HG02970 (cell line): Measurements from ENCODE around the gene PPARA.
"Not testable (repeated sequence)": the region's sequence is repeated elsewhere in the genome, so short reads cannot be mapped to it uniquely, and the experiment has no call there.

Experiments used
- ATAC-seq: cut with Tn5 transposase; IDR thresholded peaks from one replicate; pipeline ENCODE4 v1.9.1; 2021; ENCODE audit warnings: mild to moderate bottlenecking, moderate library complexity, moderate number of reproducible peaks; ENCODE audit not compliant: unreplicated experiment, low FRiP score

PPARA gene

GRCh38 chr22:46125816-46126765 is 24.2 kb upstream of the PPARA start:
- ATAC-seq, result no peak

GRCh38 chr22:46126853-46127385 is 23.4 kb upstream of the PPARA start:
- no peak for ATAC-seq

DNA sequence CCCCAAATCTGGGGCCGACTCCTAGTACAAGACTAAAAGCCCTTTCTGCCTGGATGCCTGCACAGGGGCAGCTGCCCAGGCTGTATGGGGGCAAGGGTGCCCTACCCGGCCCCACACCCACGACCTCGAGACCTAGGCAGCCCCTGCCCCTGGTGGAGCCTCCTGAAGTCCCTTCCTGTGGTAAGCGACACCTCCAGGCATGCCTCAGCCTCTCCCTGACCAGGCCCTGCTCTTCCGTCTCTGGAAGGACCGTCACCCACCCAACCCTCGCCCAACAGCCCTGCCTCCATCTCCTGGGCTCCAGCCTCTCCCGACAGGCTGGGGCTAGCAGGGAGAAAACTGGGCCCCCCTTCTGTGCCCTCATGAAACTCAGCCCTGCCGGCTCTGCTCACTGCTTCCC is 22.8 kb upstream of the PPARA start:
- no peak for ATAC-seq

GRCh38 chr22:46128606-46129005 is 21.7 kb upstream of the PPARA start:
- no peak for ATAC-seq

DNA sequence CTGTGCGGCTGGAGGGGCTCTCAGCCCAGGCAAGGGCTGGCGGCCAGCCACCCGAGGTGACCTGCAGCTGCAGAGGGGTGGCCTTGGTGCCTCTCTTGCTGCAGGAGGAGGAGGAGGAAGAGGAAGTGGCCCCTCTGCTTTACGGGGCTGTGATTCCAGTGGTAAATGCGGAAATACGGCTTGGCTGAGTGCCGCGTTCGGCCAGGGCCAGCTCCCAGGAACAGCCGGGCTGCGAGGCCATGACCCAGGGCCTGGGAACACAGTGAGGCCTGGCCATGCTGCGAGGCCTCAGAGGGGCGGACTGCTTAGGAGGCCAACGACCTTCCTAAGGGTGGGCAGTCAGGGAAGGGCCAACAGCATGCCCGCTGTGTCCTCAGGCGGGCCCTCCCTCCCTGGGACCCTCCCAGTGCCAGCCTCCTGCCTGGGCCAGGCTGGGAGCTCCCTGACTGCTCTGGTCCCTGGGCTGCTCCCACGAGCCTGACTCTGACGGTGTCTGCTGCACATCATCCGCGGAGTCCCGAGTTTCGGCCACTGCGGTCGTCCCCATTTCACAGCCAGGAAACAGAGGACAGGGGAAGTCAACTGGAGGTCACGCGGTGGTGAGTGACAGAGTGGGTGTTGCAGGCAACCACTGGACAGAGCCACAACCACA is 20.8 kb upstream of the PPARA start:
- no peak for ATAC-seq

- ATAC-seq, result no peak
Measured at GRCh38 chr22:46131151-46131587, 19.2 kb upstream of the PPARA start.

GRCh38 chr22:46132193-46132829 is 18.0 kb upstream of the PPARA start:
- not testable (repeated sequence) for ATAC-seq

DNA sequence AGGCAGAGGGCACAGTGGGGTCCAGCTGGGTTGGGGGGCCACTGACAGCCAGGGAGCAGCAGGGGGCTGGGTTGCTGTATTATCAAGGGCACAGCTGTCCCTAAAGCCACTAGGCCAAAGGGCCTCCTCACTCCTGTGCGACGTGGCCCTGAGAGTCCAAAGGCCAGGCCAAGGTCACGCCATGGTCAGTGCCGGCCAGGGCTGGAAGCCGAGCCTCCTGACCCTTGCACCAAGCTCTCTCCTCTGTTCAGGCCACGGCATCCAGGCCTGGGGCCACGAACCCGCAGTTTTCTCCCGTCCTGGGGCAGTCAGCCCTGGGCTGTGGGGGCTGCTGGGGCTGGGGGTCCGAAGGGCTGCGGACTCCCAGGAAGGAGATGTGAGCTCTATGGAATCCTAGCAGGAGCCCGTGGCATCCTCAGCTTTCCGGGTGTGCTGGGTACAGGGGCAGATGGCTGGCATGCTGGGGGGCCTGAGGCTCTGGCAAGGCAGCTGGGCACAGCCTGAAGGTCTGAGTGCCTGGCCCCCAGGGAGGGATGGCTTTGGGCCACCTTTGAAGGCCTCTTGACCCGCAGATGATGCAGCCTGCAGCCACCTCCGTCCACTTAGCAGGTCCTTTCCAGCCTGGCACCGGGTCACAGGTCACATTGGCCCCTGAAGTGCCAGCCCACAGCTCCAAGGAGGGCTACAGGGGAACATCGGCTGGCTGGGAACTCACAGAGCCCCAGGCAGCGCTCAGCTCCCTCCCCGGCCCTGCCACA is 17.3 kb upstream of the PPARA start:
- no peak for ATAC-seq

DNA sequence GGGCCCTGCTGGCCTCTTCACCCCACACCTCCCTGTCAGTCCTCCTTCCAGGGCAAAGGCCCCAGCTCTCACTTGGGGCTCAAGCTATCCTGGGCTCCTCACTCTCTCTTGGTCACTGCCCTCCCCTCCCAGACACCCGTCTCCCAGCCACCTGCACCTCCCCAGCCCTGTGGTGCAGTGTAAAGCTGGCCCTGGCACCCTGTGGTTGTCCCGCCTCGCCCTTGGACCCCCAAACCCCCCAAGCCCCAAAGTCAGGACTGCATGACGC is 16.8 kb upstream of the PPARA start:
- ATAC-seq, result no peak

GRCh38 chr22:46134111-46134705 is 16.1 kb upstream of the PPARA start:
- ATAC-seq, result no peak

DNA sequence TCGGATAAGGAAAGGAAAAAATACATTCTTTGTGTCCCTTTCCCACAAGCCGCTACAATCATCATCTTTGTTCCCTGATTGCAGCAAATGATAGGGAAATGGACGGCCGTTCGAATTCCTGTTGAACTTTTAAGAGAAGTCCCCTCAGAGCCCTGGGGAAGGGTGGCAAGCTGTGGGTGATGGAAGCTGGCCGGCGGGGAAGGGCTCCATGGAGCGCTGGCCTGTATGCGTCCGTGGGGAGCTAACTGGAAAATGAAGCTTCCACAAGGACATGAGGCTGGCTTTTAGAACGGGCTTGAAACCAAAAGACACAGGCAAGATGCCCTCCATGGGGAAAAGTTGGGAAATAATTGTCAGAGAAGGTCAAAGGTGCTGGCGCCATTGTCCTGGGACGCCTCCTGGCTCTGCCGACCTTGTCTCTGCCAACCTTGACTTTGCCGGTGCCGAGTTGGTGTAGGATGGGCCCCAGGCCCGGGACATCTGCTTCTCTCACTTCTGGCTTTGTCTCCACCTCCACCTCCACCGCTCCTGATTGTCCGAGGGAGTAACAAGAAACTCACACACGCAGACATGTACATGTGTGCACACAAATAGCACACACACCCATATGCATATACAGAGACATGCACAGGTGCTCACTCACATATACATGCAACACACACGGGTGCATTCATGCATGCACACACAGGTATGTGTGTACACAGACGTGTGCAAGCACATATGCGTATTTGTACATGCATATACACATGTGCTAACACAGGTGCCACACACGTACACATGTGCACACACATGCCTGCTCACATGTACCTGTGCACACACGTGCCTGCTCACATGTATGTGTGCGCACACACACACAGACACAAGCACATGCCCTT is 14.5 kb upstream of the PPARA start:
- ATAC-seq, result no peak

GRCh38 chr22:46136486-46137217 is 13.7 kb upstream of the PPARA start:
- ATAC-seq, result no peak

DNA sequence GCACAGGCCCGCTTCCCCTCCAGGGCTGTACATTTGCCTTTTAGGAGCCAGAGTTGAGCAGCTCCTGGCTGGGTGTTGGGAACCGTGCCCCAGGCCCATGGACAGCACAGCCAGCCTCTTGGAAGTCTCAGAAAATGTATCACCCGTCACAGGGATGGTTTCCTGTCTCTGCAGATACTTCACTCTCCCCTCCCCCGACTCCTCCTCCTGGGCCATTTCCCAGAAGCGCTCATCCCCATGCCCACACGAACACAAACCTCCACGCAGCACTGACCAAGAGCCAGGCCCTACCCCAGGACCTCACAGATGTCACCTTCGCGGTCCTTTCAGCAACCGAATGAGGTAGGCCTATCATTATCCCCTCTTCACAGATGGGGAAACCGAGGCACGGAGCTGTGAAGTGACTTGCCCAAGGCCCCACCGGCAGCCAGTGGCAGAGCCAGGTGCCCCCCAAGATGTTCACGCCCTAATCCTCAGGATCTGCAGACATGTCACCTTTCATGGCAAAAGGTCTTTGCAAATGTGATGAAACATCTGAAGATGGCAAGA is 13.0 kb upstream of the PPARA start:
- ATAC-seq, result no peak

- ATAC-seq, result no peak
Measured at GRCh38 chr22:46138058-46138797, 12.1 kb upstream of the PPARA start.

DNA sequence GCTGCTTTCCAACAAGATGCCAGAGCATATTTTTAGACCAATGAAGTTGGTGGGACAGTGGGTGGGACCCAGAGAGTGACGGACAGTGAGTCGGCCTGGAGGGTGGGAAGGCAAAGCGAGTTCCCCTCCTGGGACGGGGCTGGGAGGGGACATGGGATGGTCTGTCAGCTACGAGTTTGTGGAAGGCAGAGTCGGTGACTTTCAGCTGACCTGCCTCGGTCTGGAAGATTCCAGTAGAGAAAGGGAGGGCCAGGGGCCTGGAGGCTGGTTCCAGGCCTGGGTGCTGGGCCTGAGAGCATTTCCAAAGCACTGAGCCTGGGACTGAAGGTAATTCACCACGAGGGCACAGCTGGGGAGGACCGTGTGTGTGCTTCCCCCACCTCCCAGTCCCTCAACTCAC is 10.9 kb upstream of the PPARA start:
- ATAC-seq, result not testable (repeated sequence)

- no peak for ATAC-seq
Measured at GRCh38 chr22:46139895-46140350, 10.4 kb upstream of the PPARA start.
